Cardiac fibroblast (primary cell): Measurements from ENCODE around the gene TRAPPC14.

Experiments
- DNase-seq, 2 donors: peaks; one replicate each; pipeline versions ENCODE4 v3.0.0 to v3.0.0-alpha.2; 2010; ENCODE audit warnings: low read depth in 2 of 2
- H3K4me3 ChIP-seq, 2 donors: replicated peaks in 1 of 2; 1 replicate in 1 of 2; 2 replicates in 1 of 2; pipeline ENCODE4 v1.5.1; 2011; ENCODE audit warnings: low read depth in 2 of 2, low read length in 2 of 2, mild to moderate bottlenecking in 2 of 2, moderate library complexity in 1 of 2
- TF ChIP-seq, protein P1 (sequence below): IDR thresholded peaks from one replicate; pipeline ENCODE4 v1.5.1; 2011; ENCODE audit warnings: low read depth, mild to moderate bottlenecking, low read length, inconsistent platforms

TRAPPC14 gene

DNA sequence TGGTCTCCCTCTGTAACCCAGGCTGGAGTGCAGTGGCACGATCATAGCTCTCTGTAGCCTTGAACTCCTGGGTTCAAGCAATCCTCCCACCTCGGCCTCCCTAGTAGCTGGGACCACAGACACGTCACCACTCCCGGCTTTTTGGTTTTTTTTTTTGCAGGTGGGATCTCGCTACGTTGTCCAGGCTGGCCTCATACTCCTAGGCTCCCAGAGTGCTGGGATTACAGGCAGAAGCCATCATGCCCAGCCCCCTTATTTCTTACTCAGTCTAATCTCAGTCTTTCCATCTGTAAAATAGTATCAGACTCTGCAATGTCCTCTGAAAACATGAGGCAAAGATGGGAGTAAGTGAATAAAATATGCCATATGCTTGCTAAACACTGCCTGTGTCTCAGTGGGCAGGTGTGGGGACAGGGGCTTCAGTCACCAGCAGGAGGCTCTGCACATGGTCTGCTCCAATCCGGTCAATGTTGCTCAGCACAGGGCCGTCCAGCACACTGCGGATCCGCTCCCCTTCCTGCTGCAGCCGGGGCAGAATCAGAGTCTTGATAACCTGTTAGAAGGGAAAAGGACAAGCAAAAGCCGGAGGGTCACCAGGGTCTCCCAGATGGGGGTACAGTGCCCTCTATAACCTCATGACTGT is 48.9 kb downstream of the TRAPPC14 start:
- no peak overlapping the region for H3K4me3 ChIP-seq
- TF ChIP-seq, protein P1, sequence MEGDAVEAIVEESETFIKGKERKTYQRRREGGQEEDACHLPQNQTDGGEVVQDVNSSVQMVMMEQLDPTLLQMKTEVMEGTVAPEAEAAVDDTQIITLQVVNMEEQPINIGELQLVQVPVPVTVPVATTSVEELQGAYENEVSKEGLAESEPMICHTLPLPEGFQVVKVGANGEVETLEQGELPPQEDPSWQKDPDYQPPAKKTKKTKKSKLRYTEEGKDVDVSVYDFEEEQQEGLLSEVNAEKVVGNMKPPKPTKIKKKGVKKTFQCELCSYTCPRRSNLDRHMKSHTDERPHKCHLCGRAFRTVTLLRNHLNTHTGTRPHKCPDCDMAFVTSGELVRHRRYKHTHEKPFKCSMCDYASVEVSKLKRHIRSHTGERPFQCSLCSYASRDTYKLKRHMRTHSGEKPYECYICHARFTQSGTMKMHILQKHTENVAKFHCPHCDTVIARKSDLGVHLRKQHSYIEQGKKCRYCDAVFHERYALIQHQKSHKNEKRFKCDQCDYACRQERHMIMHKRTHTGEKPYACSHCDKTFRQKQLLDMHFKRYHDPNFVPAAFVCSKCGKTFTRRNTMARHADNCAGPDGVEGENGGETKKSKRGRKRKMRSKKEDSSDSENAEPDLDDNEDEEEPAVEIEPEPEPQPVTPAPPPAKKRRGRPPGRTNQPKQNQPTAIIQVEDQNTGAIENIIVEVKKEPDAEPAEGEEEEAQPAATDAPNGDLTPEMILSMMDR, result no peak
- DNase-seq, result no peak

DNA sequence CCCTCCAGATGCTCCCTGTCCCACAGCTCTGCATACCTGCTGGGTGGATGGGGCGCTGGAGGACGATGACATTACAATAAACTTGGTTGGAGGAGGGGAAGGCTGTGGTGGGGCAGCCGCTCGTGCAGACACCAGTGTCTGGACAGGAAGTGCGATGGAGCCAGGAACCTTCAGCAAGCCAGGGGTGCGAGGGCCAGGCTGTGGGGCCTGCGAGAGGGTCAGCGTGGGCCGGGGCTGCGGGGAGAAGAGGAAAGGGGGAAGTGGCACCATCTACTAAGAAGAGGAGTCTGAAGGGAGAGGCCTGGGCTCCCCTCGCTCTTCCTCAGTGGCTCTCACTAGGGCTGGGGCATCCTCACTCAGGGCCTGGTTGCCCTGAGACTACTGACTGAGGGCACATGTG is 50.6 kb downstream of the TRAPPC14 start:
- TF ChIP-seq, protein P1, result no peak
- no peak overlapping the region for H3K4me3 ChIP-seq

DNA sequence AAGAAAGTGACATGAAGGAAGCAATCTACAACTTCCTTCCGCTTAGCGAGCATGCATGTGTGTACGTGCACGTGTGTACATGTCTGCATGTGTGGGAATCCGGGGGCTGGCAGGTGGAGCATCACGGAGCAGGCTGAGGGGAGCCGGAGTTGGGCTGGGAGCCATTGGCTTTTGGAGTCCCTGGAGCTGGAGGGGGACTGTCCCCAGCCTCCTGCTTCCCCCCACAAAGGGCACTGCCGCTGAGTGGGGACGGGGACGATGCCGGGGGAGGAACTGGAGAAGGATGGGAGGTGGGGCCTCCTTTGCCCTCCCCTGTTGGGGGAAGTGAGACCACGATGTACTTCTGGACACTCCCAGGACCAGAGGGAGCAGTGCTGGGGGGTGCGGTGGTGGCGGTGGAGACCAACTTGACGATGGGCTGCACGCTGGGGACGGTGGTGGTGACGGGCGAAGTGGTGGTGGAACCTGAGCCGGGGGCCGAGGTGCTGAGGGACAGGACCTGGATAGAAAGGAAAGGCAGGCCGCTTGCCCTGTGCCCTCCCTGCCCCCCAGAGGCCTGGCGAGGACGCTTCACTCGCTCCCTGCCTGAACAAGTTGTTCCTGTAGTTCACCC is 51.3 kb downstream of the TRAPPC14 start:
- TF ChIP-seq, protein P1, result no peak
- H3K4me3 ChIP-seq, result no peak overlapping the region
- no peak for DNase-seq

More for the DNA sequence above, 50.6 kb downstream of the TRAPPC14 start:
- no peak for DNase-seq

DNA sequence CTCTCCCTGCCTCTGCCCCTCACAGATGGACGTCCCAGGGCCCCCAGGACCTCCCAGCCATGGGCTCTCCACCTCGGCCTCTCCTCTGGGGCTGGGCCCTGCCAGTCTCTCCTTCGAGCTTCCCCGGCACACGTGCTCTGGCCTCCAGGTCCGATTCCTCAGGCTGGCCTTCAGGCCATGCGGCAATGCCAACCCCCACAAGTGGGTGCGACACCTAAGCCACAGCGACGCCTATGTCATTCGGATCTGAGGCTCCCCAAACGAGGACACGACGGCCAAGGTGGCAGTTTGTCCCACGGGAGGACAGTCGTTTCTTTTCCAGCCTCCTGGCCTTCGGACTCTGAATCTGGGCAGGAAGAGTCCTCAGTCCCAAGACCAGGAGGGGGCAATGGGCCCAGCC is 51.9 kb downstream of the TRAPPC14 start:
- TF ChIP-seq, protein P1, result no peak
- H3K4me3 ChIP-seq, result no peak overlapping the region
- DNase-seq, result no peak

DNA sequence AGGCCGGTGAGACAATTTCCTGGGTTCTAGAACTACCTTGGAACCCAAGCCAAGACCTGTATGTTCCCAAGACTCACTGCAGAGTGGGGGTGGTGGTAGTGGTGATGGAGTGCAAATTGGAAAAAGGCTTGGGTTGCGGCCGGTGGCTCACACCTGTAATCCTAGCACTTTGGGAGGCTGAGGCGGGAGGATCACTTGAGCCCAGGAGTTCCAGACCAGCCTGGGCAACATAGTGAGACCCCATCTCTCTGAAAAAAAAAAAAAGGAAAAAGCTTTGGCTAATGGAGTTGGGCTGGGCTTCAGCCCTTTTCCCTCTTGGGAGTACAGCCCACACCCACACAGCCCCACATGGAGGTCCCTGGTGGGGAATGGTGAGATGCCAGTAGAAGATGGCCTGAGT is 53.0 kb downstream of the TRAPPC14 start:
- no peak for DNase-seq
- TF ChIP-seq, protein P1, result no peak
- no peak overlapping the region for H3K4me3 ChIP-seq
